PFSK-1 (cell line): Measurements from ENCODE around the gene CHST11.

Experiments used
- FOXP2 ChIP-seq: optimal IDR thresholded peaks from 2 replicates; pipeline ENCODE3; 2011; ENCODE audit warnings: borderline replicate concordance, control low read depth, inconsistent platforms; ENCODE audit not compliant: insufficient read depth; ENCODE audit errors: extremely low read length, extremely low read depth
- POLR2AphosphoS5 ChIP-seq: IDR thresholded peaks from 2 replicates; pipeline ENCODE4 v1.6.1; 2012; ENCODE audit warnings: low read depth, mild to moderate bottlenecking, control low read depth, low read length, moderate library complexity
- REST ChIP-seq, 2 experiments: IDR thresholded peaks; 2 replicates each; pipeline versions ENCODE4 v1.6.1 to v1.8.0; 2011 to 2012; ENCODE audit warnings: low read depth in 2 of 2, low read length in 2 of 2, control low read depth in 1 of 2, inconsistent platforms in 1 of 2, mild to moderate bottlenecking in 1 of 2, moderate library complexity in 1 of 2; ENCODE audit not compliant: insufficient read depth in 1 of 2
- SIN3A ChIP-seq: IDR thresholded peaks from 2 replicates; pipeline ENCODE4 v1.6.1; 2012; ENCODE audit warnings: mild to moderate bottlenecking, low read length, moderate library complexity, borderline replicate concordance; ENCODE audit not compliant: insufficient read depth
- TAF1 ChIP-seq: IDR thresholded peaks from 2 replicates; pipeline ENCODE4 v1.6.1; 2012; ENCODE audit warnings: low read length, control low read depth, borderline replicate concordance; ENCODE audit not compliant: insufficient read depth

The CHST11 gene

GRCh38 chr12:104709692-104710435 is 253.1 kb downstream of the CHST11 start:
- no peak for TF ChIP-seq TAF1
- no peak for TF ChIP-seq SIN3A
- no peak for TF ChIP-seq FOXP2

- TF ChIP-seq REST (IDR thresholded peaks at IDR 0.05; ENCODE audit: insufficient read depth in 1 of 2, low read depth in 2 of 2, low read length in 2 of 2) = no peak
- no peak for TF ChIP-seq POLR2AphosphoS5
- TF ChIP-seq TAF1 = no peak
- TF ChIP-seq SIN3A = no peak
- TF ChIP-seq FOXP2 = no peak
These were observed 254.4 kb downstream of the CHST11 start for GRCh38 chr12:104710940-104711689.

DNA sequence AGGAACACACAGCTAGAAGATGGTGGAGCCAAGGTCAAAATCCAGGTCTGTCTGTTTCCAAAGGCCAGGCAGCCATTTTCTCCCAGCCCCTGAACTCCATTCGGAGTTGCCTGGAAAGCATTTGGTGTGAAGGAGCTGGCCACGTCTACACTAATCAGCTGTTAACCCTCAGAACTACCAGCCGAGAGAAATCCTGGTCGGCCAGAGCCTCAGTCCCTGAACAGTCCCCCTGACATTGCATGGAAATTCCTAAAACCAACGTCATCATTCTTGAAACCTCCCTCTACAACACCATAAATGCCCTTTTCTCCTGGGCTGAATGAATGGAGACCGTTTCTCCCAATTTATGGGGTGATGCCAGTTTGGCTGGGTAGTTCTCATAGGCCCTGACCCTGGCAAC is 255.7 kb downstream of the CHST11 start:
- TF ChIP-seq POLR2AphosphoS5 (no peak), SIN3A (no peak), TAF1 (no peak), FOXP2 (no peak), REST (IDR thresholded peaks at IDR 0.05; ENCODE audit: insufficient read depth in 1 of 2, low read depth in 2 of 2, low read length in 2 of 2) (no peak)

DNA sequence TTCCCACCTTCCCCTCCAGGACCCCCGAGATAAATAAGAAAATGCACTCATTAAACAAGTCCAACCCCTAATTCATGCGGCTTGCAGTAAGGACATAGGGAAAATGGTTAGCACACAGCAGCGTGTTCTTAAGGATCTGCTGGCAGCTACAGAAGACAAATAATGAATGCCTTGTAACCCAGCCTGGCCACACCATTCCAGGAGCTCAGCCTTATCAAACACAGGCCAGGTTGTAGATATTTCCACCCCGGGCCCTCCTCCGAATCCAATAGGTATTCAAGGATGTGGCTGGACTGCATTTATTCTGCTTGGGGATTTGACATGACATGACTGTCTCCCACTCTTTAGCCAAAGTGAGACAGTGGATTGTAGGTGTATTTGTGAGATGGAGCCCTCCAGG is 256.2 kb downstream of the CHST11 start:
- TF ChIP-seq REST (IDR thresholded peaks at IDR 0.05; ENCODE audit: insufficient read depth in 1 of 2, low read depth in 2 of 2, low read length in 2 of 2) (no peak), FOXP2 (no peak), TAF1 (no peak), POLR2AphosphoS5 (no peak), SIN3A (no peak)

- TF ChIP-seq REST (IDR thresholded peaks at IDR 0.05; ENCODE audit: insufficient read depth in 1 of 2, low read depth in 2 of 2, low read length in 2 of 2) (no peak), POLR2AphosphoS5 (no peak), SIN3A (no peak), TAF1 (no peak), FOXP2 (no peak)
These were observed 256.7 kb downstream of the CHST11 start for GRCh38 chr12:104713444-104713843.
